T47D (cell line): ENCODE data around the gene RNASE2.
A peak's percentile ranks its signal among the peaks of the same experiment; 100 is the strongest.
"Not testable (repeated sequence)": the region's sequence is repeated elsewhere in the genome, so short reads cannot be mapped to it uniquely, and the experiment has no call there.

Experiments
- DNase-seq, 2 experiments: peaks; one replicate each; pipeline versions ENCODE4 v3.0.0 to v3.0.0-alpha.2; 2011 to 2012; ENCODE audit warnings: low read depth in 1 of 2, low spot score in 1 of 2
- JUND ChIP-seq: IDR thresholded peaks from 2 replicates; pipeline ENCODE4 v1.6.1; 2012; ENCODE audit warnings: low read depth
- in situ Hi-C: cut with HindIII; loops from 2 replicates; pipeline ENCODE4 v1.10.0; 2016; ENCODE audit warnings: low sequenced_read_pairs, low pct_unique_long_range_greater_than_20kb

RNASE2 gene

DNA sequence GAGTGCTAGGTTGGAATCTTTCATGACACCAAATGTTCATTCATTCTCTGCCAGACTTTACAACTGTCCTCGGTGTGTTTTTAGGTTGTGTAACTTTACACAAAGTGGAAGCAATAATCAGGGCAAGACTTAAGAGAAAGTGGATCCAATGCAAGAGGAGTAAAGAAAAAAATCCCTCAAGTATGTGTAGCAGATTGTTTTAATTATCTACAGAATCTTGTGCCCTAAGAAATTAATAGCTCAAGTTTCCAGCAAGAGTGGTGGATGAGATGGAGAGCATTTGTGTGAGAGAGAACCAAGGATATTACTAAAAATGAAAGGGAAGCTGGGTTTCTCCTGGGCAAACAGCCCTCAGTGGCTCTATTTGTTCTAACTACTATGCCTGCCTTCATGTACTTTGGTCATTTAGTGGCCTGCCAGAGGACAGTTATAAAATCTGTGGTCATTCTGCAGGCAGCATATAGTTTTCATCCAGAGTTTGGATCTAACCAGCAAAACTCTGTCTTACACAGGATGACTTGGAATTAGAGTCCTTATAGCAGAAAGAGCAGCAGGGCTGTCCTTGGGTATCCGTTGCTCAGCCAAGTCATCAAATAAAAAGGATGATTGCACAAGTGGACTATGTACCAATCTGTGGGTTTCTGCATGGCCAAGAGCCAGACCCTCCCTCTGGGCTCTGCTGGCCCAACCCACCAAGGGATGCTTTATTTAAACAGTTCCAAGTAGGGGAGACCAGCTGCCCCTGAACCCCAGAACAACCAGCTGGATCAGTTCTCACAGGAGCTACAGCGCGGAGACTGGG lies at the start of gene RNASE2:
Gene RNASE2 (plus strand): TSS at position 752 of the 802 bp plus-strand sequence. CDS start 285 bp downstream, outside the sequence.
- DNase-seq: not testable (repeated sequence)

DNA sequence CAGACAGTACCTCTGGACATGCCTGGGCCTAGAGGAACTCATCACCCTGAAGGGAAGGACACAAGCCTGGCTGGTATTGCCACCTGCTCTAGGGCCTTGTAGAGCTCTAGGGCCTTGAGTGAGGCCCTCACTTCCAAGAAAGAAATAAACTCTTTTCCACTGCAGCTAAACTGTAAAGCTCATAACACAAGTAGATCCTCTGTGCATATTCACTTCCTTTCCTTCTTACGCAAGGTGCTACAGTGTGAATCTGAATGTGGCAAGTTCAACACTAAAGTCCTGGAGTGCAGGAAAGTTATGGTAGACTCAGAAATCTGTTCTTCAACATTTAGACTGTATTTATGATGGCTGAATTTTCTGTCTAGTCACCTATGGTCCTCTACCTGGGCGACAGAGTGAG lies 49.6 kb upstream of the RNASE2 start:
- no peak for DNase-seq
- no peak for TF ChIP-seq JUND
- in situ Hi-C loops: no loop called here

More for the DNA sequence above, at the start of gene RNASE2:
- in situ Hi-C loops: not testable (repeated sequence)

DNA sequence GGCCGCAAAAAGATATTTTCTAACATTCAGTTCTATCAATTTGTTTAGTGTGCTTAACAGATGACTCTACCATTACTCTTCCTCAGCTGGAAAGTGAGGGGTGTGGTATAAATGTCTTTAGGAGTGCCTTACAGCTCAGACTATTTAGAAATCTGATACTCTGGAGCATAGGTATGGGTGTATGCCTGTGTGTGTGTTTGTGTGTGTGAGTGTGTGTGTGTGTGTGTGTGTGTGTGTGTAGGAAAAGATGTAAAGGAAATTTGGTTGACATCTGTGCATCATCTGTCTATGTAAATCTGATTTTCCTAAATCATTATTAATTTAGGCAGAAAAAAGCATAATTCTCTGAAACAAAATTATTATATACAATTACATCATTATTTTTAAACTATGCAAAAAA lies 48.1 kb upstream of the RNASE2 start:
- TF ChIP-seq JUND: no peak
- no peak for DNase-seq

DNA sequence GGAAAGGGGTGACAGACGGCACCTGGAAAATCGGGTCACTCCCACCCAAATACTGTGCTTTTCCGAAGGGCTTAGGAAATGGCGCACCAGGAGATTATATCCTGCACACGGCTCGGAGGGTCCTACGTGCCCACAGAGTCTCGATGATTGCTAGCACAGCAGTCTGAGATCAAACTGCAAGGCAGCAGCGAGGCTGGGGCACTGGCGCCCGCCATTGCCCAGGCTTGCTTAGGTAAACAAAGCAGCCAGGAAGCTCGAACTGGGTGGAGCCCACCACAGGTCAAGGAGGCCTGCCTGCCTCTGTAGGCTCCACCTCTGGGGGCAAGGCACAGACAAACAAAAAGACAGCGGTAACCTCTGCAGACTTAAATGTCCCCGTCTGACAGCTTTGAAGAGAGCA lies 44.5 kb upstream of the RNASE2 start:
- in situ Hi-C loops: not testable (repeated sequence)

More for the DNA sequence above, 48.1 kb upstream of the RNASE2 start:
- in situ Hi-C loops: no loop called here

DNA sequence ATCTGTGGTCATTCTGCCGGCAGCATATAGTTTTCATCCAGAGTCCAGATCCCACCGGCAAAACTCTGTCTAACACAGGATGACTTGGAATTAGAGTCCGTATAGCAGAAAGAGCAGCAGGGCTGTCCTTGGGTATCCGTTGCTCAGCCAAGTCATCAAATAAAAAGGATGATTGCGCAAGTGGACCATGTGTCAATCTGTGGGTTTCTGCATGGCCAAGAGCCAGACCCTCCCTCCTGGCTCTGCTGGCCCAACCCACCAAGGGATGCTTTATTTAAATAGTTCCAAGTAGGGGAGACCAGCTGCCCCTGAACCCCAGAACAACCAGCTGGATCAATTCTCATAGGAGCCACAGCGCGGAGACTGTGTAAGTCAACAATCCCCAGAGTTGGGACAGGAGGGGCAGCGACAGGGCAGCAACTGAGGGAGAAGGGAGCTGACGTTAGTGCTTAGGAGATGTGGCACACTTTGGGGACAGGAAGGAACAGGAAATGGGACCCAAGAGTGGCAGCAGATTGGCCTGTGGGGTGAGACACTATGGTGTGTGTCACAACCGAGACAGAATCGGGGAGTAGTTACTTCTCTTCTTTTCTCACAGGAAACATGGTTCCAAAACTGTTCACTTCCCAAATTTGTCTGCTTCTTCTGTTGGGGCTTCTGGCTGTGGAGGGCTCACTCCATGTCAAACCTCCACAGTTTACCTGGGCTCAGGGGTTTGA lies 36.1 kb upstream of the RNASE2 start:
- in situ Hi-C loops: not testable (repeated sequence)
- DNase-seq: peak in 1 of 2 experiments; percentile 0

More for the DNA sequence above, 44.5 kb upstream of the RNASE2 start:
- not testable (repeated sequence) for DNase-seq

DNA sequence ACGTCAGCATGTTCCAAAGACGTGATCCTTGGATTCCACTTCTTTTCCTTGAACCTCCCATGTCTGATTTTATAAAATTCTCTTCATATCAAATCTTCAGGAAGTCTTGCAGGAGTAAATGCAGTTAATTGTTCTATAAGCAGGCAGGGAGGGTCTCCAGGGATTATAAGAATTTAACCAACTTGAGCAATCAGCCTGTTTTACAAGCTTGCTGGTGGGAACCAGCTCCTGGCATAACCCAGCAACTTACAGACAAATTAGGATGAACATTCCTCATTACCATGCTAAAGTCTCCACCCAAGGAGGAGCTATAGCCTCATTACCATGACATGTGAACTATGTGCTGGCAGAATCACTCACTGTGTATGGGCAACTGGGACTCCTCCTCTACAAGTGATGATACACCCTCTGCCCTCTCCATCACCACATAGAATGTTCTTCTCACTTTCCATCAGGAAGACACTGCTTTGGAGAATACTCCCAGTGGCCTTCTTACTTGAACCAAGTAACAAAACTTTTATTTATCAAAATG lies 31.5 kb upstream of the RNASE2 start:
- DNase-seq, in situ Hi-C loops: not testable (repeated sequence)

DNA sequence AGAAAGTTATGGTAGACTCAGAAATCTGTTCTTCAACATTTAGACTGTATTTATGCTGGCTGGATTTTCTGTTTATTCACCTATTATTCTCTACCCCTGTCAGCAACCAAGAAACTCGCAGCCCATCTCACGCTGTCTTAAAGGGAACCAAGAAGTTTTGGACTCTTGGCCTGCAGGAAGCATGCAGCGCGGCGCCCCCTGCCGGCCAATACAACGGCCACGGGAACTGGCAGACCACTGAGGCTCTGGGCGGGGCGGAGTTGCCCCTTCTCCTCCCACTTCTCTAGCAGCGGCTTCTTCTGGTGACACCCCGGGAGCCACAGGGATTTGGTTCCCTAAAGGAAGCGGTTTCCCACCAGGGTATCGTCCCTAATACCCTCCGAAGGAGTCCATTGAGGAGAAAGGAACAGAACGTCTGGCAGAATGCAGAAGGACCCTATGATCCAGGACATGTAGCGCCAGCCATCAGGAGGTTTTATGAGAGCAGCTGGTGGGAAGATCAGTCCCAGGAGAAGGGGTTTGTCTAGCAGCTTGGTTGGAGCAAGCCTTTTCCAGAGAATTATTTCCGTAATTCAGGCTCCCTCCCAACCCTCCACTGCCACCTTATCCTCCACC lies 21.0 kb upstream of the RNASE2 start:
- DNase-seq: no peak
- no peak for TF ChIP-seq JUND
- in situ Hi-C loops: no loop called here

DNA sequence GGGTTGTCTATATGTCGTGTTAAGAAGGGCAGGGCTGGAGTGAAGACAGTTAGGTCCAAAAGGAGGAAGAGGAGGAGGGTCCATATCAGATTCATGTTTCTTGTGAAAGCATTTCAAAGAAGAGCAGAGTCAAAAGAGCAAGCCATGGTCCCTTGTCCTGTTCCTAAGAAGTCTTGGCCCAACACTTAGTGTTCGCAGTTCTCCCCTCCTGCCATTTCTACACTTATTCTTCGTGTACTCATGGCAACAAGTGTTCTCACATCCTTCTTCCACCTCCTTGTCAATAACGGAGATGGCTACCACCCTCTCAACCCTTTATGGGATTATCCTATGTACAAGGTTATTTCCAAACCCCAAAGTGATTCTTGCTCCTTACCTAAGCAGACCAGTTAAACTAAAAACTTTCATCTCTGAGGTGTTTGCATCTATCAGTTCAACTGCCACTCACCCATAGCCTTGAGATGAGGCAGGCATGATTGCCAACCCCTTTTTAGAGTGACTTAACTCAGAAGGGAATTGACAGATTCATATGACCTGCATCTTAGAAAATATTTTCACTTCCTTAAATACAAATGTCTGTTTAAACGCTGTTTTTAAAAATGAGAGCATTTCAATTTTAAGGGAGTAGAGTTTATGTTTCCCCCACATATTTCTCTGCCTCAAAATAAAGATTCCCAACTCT lies 19.8 kb upstream of the RNASE2 start:
- in situ Hi-C loops: no loop called here

DNA sequence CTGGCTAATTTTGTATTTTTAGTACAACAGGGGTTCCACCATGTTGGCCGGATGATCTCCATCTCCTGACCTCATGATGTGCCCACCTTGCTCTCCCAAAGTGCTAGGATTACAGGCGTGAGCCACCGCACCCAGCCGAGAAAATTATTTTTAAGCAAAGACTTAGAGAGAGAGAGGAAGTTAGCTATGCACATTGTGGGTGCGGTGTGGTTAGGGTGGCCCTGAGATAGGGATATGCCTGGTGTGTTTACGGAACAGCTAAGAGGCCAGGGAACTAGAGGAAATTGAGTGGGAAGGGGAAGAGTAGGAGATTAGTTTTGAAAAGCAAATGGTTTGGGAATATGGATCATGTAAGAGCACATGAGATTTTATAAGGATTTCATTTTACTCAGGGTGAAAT lies 10.1 kb upstream of the RNASE2 start:
- DNase-seq, in situ Hi-C loops: not testable (repeated sequence)

More for the DNA sequence above, 19.8 kb upstream of the RNASE2 start:
- no peak for TF ChIP-seq JUND
- no peak for DNase-seq

DNA sequence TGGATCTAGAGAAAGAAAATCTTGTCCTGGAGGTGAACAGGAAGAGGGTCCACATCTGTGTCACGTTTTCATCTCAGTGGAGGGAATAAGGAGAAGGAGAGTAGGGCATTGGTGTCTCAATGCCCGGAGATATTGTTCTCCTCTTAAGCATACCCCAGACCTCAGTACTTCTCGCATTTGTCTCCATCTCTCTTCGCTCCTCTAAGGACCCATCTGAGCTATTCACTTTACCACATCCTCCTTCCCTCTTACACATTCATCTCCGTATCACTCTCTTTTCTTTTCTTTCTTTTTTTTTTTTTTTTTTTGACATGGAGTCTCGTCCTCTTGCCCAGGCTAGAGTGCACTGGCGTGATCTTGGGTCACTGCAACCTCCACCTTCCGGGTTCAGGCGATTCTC lies 8.6 kb upstream of the RNASE2 start:
- DNase-seq, in situ Hi-C loops: not testable (repeated sequence)

DNA sequence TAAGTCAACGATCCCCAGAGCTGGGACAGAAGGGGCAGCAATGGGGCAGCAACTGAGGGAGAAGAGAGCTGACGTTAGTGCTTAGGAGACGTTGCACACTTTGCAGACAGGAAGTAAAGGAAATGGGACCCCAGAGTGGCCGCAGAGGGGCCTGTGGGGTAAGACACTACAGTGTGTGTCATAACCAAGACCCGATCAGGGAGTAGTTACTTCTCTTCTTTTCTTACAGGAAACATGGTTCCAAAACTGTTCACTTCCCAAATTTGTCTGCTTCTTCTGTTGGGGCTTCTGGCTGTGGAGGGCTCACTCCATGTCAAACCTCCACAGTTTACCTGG lies 219 bp downstream of the RNASE2 start:
- DNase-seq, in situ Hi-C loops: not testable (repeated sequence)

DNA sequence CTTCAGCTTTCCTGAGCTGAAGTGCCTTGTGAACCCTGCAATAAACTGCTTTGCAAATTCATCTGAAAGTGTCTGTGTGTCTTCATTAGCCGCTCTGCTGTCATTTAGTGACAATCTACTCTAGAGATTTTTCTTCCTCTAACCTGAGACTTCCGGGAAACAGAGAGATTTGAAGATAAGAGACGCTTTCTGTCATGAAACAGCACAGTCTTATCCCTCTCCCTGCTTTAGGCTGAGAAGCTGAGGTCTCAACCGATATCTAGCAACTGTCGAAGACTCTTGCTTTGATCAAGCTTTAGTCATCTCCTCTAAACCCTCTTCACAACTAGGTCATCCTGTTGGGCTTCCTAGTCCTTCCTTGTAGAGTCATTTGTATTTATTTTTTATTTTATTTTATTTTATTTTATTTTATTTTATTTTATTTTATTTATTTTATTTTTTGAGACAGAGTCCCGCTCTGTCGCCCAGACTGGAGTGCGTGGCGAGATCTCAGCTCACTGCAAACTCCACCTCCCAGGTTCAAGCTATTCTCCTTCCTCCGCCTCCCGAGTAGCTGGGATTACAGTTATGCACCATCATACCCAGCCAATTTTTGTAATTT lies 1.2 kb downstream of the RNASE2 start:
- DNase-seq: no peak
- TF ChIP-seq JUND: no peak
- in situ Hi-C loops: no loop called here

DNA sequence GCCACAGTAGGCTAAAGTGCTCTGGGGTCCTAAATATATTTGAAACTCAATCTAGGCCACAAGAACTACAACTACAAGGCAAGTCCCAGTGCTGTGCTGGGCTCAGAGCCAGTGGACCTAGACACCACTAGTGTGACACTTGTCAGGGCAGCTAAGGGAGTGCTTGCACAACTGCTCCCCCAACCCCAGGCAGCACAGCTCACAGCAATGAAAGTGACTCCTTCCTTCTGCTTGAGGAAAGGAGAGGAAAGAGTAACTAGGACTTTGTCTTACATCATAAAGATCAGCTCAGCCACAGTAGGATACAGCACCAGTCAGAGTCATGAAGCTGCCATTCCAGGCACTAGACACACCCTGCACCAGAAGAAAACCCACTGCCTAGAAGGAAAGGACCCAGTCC lies 3.7 kb downstream of the RNASE2 start:
- DNase-seq, in situ Hi-C loops: not testable (repeated sequence)
